Activated CD4-positive, alpha-beta T cell treated with anti-CD3 and anti-CD28 coated beads, Interleukin-2, Interleukin-6, amounts not matched to agents 100 ng/mL and 50 ng/mL, durations not matched to agents 16 hours and 8 hours (primary cell): Measurements from ENCODE around the gene HGS.
A peak's percentile ranks its signal among the peaks of the same experiment; 100 is the strongest.

Experiments
- DNase-seq: peaks from one replicate; pipeline ENCODE4 v3.0.0-alpha.2; 2020

The HGS gene

DNA sequence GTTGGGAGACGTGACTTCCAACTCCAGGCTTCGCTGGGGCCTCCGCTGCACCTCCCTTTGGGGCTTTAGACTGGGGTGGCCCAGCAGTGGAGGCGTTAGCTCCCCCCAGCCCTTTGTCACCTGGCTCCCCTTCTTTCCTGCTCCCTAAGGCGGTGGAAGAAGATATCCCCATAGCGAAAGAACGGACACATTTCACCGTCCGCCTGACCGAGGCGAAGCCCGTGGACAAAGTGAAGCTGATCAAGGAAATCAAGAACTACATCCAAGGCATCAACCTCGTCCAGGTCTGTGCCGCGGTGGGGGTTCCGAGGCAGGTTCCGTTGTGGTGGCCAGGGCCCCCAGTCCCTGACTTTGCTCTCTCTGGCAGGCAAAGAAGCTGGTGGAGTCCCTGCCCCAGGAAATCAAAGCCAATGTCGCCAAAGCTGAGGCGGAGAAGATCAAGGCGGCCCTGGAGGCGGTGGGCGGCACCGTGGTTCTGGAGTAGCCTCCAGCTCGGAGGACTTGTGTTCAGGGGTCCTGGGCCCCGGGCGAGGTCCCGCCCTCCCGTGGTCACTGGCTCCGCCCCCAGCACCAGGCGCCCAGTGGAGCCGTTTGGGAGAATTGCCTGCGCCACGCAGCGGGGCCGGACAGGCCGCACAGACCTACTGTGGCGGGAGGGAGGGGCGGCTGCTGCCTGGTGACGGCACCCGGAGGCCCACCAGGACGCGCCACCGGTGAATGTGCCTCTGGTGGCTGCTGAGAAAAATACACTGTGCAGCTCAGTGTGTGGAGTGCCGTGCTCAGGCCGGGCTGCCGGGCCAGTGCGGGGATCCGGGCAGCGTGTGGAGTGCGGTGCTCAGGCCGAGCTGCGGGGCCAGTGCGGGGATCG is 23.2 kb downstream of the HGS start:
- no peak for DNase-seq

DNA sequence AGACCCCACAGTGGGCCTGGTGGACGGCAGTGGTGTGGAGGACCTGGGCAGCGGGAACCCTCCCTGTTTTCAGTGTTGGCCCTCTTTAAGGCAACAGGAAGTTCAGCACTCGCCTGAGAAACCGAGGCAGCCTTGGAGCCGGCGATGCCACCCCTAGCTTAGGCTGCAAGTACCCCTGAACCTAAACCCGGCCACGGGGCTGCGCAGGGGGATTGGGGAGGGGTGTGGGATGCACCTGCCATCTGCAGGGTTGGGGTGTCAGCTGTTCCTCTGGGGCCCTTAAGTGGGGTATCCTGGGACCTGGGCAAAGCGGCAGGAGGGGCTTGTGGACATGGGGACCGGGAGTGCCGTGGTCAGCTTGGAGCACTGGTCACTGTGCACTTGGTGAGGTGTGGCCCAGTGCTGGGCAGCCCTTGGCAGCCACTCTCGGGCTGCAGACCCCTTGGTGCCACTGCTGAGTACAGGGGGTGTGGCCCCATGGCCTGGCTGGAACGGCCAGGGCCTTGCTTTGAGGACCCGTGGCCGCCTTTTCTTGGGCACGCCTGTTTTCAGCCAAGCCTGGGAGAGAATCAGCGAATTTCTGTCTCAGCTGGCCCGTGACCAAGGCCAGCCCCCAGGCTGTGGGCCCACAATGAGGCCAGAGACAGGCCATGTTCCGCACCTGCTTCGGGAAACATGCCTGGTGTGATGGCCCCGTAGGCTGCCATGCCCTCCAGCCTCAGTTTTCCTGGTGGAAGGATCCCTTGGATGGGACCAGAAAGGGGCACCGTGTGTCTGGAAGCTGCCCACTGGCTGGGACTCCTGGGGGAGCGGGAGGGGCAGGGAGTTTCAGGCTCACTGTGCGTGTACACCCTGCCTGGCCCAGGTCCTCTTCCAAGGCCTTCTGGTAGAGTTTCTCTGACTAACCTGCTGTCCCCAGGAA is 24.2 kb downstream of the HGS start:
- DNase-seq = no peak

DNA sequence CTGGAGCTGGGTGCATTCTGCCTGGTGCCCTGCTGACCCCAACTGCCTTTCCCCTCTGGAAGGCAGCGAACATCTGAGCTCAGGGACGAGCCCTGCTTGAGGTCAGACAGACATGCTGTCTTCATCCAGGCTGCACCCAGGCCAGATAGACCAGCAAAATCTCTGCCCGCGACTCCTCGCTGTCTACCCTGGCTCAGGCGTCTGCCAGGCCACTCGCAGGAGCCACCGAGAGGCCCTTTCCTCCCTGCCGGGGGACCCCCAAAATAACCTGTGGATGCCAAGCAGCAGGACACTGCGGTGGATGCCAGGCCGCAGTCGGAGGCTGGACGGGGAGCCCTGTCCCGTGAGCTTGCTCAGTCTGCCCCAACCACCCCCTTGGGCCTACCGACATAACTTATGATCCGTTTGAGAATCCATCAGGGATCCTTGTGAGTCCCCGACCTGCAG is 25.0 kb downstream of the HGS start:
- DNase-seq = no peak

DNA sequence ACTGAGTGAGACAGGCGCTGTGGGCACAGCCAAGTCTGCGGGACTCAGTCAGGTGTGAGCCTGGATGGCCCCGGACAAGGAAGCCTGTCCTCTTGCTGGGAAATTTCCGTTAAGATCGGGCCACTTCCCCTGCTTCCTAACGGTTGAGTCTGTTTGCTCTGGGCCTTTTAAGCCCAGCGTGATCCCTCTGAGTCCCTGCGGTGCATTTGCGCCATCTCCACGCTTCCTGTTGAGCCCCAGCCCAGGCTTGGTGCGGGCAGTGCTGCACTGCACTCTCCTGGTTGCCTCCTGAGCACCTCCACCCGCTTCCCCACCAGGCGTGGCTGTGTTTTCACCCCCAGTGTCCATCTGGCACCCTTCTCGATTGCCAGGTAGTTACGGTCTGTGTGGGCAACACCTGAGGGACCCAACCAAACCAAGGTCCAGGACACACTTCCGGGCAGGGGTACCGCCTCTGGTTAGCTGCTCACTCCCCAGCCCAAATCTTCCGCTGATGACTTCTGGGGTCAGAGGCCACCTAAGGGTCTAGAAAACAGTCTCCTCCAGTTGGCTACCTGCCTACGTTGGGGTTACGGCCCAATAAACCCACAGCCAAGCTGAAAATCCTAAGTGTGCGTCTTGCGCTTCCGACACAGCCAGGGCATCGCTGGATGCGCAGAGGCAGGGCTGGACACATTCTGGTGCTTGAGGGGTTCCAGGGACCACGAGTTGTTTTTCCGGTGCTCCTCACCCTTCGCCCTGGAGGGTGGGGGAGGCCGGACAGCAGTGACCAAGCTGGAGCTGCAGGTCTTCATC is 26.9 kb downstream of the HGS start:
- DNase-seq = peak; percentile 33

DNA sequence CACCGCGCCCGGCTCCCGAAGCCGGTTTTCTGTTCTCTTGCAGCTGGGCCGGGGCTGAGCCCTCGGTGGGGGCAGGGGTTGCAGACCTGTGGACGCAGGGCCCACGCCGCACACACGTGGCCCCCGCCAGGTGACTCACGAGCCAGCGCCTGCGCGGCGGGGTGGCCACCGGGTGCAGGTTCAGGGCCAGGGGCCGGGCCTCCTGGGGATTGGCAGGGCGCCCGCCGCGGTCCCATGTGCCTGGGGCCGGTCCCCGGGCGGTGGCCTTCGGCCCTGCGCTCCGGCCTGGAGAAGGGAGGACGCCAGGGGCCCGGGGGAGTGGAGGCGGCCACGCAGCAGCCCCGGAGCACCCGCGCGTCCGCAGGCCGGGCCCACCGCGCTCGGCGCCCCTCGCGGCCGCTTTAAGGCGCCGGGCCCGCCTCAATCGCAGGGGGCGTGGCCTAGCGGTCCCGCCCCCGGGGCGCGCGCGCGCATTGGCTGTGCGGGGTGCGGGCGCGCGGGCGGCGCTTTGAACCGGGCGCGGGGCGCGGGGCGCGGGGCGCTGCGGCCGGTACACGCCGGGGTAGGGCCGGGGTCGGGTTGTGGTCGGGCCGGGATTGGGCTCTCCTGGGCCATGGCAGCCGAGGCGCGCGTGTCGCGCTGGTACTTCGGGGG is 28.1 kb downstream of the HGS start, which contains the start of gene SLC25A10:
TSS of gene SLC25A10 (plus strand) at position 471 of the 654 bp plus-strand sequence. CDS start at position 614, 143 bp downstream.
- DNase-seq = peak; percentile 88

DNA sequence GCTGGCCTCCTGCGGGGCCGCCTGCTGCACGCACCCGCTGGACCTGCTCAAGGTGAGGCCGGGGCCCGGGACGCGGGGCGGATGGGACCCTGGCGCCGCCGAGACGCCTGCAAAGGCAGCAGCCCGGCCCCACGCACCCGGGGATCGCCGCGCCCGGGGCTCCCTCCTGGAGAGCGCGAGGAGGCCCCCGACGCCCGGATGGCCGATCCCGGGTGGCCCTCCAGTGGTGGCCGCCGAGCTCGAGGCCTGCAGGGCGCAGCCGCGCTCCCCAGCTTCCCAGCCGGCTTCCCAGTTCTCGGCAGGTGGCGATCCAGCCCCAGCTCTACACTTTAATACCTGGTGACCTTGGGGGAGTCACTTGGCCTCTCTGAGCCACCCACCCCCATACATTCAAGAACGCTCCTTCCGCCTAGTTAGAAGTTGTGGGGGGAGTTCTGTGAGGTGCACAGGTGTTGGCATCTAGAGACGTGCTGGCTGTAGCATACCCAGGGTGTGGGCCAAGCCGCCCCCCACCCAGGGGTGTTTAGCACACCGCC is 28.7 kb downstream of the HGS start:
- DNase-seq = no peak

DNA sequence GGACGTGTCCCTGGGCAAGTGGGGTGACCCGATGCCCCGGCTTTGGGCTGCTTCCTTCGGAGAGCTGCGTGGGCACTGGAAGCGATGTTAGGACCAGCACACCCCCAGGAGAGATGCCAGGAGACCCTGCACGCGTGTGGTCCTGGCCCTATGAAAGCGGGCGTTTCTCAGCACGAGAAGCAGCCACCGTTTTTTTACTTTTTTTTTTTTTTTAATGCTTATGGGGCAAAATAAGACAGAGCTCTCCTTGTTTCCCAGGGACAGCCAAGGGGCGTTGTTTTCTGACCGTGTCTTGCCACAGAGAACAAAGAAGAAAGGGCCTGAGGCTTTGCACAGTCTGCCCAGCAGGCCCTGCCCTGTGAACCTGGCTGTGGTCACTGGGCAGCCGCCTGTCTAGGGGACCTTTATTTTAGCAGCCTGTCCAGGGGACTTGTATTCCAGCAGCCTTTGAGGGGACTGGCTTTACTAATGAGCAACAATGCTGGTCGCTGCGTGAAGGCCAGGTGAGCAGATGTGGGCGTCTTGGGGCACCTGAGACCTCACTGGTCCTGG is 29.3 kb downstream of the HGS start:
- DNase-seq = no peak

DNA sequence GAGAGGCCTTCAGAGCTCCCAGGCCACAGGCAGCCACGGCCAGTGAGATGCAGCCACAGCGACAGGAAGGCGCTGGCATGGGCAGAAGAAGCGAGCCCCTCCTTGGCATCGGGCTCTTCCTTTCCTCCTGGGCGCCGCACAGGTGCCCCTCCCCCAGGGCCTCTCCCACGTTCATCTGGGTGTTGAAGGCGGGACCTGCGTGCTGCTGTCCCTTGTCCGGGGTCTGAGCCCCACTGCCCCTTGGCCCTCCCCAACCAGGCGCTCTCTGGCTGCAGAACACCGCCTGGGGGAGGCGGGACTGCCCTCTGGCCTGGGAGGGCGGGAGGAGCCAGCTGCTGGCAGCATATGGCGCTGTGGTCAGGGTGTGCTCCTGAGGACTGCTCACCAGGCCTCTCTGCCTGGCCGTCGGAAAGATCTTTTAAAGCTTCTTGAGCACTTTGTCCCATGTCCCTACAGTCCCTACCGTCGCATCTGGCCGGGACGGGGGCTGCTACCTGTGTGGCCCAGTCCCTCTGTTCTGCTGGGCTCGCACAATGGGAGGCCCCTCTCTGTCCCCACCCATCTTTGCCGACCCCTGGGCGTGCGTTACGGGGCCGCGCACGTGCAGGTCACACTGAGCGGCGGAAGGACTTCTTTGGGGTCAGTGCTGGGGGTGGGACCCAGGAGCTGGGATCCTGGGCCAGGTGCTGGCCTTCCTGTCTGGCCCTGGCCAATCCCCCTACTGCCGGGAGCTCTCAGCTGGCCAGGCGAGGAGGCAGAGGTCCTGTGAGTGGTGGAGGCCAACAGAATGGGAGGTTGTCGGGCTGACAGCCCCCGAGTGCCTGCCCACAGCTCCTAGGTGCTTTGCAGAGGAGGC is 30.0 kb downstream of the HGS start:
- no peak for DNase-seq

DNA sequence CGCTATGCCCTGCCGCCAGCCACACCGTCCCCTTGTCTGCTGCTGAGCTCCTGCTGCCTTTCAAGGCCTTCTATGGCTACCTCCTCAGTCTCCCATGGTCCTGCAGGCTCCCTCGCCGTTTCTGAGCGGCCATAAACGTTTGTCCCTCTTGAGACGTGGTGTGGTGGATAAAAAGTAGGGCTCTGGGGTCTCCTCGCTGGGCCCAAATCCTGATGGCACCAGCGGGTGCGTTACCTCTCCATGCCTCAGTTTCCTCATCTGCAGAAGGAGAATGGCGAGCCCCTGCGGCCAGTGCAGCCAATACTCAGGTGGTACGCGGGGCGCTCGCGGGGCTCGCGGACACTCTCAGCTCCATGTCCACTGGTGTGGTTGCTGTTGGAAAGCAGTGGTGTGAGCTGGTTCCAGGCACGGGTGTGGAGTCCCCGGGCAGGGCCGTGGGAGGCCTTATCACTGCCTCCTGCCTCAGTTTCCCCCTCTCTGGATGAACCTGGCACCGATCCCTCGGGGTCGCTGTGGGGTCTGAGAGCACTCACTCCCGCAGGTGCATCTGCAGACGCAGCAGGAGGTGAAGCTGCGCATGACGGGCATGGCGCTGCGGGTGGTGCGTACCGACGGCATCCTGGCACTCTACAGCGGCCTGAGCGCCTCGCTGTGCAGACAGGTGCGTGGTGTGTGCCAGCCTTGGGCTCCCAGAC is 30.7 kb downstream of the HGS start:
- DNase-seq = no peak

DNA sequence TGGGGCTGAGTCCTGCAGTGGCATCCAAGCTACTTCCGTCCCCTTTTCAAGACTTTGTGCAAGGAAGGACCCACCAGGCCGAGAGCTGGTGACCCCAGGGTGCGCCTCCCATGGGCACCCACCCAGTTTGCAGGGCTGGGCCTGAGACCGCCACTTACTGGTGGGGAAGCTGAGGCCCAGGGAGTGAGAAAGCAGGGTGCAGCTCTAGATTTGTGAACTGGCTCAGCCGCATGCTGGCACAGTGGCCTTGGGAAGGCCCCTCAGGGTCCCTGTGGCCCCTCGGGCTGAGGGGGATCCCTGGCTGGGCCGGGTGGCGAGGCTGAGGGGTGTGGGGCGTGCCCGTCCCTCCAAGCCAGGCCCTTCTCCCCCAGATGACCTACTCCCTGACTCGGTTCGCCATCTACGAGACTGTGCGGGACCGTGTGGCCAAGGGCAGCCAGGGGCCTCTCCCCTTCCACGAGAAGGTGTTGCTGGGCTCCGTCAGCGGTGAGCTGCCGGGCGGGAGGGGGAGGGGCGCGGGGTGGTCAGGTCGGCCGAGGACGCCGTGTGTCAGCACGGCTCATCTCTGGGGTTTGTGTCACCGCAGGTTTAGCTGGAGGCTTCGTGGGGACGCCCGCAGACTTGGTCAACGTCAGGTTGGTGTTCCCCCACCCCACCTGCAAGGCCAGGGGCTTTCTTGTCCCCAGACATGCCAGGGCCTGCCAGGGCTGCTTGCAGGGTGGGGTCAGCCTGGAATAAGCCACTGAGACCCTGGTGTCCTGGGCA is 31.5 kb downstream of the HGS start:
- DNase-seq = no peak

DNA sequence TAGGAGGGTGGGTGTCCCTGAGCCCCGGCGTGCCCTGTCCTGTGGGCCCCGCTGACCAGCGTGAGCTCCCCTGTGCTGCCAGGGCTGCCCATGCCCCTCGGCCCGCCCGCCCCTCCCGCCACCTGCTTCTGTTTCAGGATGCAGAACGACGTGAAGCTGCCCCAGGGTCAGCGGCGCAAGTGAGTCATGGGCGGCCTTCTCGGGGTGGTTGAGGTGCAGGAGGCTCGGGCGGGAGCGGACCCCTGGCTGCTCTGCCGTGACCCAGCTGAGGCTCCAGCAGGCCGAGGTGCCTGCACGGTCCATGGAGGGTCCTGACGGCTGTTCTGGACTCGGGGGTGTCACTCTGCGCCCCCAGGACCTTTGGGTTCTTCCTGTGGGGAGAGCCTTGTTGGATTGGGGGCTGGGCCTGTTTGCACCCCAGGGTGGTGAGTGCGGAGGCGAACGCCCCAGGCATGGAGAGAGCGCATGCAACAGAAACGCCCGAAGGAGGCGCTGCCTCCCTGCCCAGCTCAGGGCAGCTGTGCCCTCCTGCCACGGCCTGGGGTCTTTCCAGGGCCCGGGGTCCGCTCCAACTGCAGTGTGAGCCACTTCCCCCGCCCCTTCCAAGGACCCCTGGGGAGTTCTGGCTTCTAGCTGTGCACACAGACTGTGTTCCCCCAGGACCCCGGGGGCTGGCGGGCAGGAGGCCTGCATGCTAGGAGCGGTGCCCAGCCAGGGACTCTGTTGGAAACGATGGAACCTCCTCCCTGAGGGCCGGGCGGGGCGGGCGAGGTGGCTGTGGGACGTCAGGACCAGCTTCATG is 32.3 kb downstream of the HGS start:
- DNase-seq = no peak

DNA sequence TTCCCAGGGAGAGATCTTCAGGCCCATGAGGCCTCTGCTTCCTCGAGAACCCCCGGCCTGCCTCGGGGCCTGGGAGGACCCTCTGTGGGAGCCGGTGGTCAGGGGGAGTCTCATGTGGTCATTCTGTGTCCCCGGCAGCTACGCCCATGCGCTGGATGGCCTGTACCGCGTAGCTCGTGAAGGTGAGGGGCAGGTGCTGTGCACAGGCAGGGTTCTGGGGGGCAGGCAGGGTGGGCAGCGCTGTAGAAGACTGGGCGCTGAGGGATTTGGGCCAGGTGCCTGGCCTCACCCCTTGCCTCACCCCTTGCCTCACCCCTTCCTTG is 32.8 kb downstream of the HGS start:
- DNase-seq = no peak

DNA sequence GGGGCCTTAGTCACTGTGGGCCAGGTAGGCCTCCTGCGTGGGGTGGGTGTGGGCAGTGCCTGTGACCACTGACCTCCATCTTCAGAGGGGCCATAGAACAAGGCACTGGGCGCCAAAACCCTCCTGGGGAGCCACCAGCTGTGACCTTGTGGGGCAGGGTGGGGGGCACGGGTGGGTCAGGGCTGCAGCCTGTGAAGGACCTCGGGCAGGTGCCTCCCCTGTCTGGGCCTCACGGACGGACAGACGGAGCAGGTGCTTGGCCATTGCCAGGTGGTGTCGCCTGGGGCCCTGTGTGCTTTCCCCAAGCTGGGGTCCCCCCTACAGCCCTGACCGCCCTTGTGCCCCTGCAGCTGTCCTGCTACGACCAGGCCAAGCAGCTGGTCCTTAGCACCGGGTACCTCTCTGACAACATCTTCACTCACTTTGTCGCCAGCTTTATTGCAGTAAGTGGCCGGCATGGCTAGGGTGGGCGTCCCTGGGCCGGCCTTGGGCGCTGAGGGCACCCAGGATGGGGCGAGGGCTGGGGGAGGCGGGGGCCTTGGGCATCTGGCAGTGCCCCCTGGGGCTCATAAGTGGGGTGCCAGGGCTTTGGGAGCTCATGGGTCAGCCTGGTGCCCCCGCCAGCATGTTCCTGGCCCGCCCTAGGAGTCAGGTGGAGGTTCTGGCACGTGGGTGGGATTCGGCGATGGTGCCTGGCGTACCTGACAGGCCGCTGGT is 33.4 kb downstream of the HGS start:
- DNase-seq = no peak

DNA sequence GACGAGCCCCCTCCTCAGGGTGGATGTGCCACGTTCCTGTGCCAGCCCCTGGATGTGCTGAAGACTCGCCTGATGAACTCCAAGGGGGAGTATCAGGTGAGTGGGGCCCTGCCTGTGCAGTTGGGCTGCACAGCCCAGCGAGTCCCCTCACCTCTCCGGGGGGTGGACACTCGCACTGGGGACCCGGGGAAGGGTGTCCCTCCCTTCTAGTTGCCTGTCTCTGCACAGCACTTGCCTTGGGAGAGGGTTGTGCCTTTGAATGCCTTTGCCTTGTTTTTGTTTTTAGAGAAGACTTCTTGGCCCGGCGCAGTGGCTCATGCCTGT is 33.9 kb downstream of the HGS start:
- DNase-seq = no peak

DNA sequence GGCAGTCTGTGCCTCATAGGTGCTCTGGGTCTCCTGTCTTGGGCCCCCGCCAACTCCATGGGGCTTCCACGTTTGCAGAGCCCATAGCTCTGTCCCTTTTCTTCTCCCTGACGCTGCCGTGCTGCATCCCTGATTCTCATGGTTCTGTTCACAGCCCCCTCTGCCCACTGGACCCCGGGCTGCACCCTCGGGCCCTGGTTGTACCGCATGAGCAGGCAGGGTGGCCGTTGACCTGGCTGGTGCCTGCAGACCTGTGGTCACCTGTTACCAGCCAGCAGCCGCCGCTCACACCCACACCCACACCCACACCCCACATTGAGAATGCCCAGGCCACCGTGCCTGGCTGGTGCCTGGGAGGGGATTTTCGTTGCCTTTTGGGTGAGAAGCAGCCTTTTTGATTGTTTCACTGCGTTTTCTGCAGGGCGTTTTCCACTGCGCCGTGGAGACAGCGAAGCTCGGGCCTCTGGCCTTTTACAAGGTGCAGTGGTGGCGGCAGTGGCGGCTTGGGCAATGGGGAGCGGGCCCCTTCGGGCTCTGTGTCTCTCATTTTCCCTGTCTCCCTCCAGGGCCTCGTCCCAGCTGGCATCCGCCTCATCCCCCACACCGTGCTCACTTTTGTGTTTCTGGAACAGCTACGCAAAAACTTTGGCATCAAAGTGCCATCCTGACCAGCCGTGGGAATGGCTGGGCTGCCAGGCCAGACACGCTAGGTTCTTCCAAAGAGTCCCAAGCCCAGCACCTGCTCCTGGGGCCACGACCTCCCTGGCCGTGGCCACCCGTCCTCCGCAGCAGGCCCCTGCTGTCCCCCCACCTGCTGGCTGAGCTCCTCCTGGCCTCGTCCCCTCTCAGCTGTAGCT is 35.8 kb downstream of the HGS start:
- no peak for DNase-seq

DNA sequence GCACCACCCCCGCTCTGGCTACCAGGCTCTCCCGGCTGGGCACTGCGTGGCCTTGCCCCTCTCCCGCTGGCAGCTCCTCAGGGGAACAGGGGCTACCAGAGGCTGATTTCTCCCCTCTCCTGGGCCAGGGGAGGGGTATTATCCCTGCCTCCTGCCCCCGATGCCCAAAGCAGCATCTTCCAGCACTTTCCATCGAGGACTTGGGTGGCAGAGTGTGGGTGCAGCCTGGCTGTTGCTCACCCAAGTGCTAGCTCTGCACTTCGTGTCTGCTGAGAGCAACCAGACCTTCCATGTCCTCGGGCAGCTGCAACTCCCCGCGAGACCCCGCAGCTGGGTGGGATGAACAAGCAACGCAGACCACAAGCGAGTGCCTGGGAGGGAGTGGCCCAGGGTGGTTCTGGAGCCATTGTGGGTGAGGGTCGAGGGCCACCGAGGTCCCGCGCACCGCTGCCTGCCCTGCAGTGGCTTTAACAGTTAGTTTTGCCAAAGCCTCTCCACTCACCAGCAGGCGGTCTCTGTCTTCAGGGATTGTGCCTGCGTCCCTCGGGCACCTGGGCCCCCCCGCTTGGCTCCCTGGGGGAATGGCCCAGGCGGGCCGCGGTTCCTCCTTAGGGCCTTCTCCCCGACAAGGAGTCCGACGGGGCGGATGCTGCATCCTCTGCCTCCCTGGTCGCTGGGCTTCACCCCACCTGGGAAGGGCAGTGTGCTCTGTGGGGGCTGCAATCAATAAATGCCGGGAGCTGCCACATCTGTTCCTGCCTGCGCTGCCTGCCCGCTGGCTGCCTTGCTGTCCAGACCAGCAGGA is 36.7 kb downstream of the HGS start:
- DNase-seq = no peak
